Activated CD4-positive, alpha-beta T cell treated with anti-CD3 and anti-CD28 coated beads for 36 hours (primary cell): Measurements from ENCODE around the gene FAM110D. TPM values are rescaled to one million over a fixed set of nuclear protein-coding genes. Genes with fewer than 3 reads are reported as not detected.

Experiments used
- ATAC-seq: fragments of 200-7000 bp; cut with Tn5 transposase; one replicate; pipeline ENCODE4 v1.10.0; 2021; ENCODE audit warnings: mild to moderate bottlenecking, moderate library complexity
- CTCF ChIA-PET: fragments of 350-600 bp; sonication (Branson Sonifier 250); formaldehyde crosslinking; loops from one replicate; lab custom pipeline; 2021; ENCODE audit warnings: antibody characterized with exemption; lab: Charles Lee
- POLR2A ChIA-PET: fragments of 350-600 bp; sonication (Branson Sonifier 250); formaldehyde crosslinking; loops from one replicate; lab custom pipeline; 2021; ENCODE audit warnings: antibody characterized with exemption, inconsistent platforms; lab: Charles Lee
- DNase-seq: peaks from one replicate; pipeline ENCODE4 v3.0.0-alpha.2; 2020
- H3K27ac Mint-ChIP-seq: one replicate; pipeline ENCODE4 v1.8.0; 2021; ENCODE audit warnings: mixed read lengths
- H3K27me3 Mint-ChIP-seq: one replicate; pipeline ENCODE4 v1.8.0; 2021; ENCODE audit warnings: mixed read lengths
- H3K36me3 Mint-ChIP-seq: one replicate; pipeline ENCODE4 v1.8.0; 2021; ENCODE audit warnings: low read depth, mixed read lengths
- H3K4me1 Mint-ChIP-seq: one replicate; pipeline ENCODE4 v1.8.0; 2021; ENCODE audit warnings: mixed read lengths
- H3K4me3 Mint-ChIP-seq: one replicate; pipeline ENCODE4 v1.8.0; 2021; ENCODE audit warnings: mild to moderate bottlenecking, moderate library complexity, mixed read lengths
- H3K9me3 Mint-ChIP-seq: one replicate; pipeline ENCODE4 v1.8.0; 2021; ENCODE audit warnings: low read depth, mixed read lengths
- intact Hi-C, 2 experiments: fragments of 100-400 bp; cut with DNase I in 1 of 2; cut with micrococcal nuclease in 1 of 2; formaldehyde crosslinking; loops; one replicate each; pipeline versions ENCODE4 v1.14.2 to v1.15.1; 2022 to 2024; cut with DNase I, micrococcal nuclease
- total RNA-seq, 2 experiments: library from RNA; stranded (reverse); gene quantifications; one replicate each; pipeline ENCODE4 v1.2.3, GENCODE V29; 2021

FAM110D gene
- total RNA-seq, 2 experiments from 2014 or later = not detected

- peak; percentile 75 for DNase-seq
- no peaks in the 10 kb centered on the region for H3K9me3 Mint-ChIP-seq
- peak overlapping the region; percentile 50 for H3K4me3 Mint-ChIP-seq
- peaks cover 10% of the 10 kb centered on the region for H3K4me1 Mint-ChIP-seq
- peak; percentile 69 for ATAC-seq
- H3K36me3 Mint-ChIP-seq = no peaks in the 10 kb centered on the region
- intact Hi-C loops = loop anchor here (1.0 kb wide), 3 partner anchors 59 to 128 kb away; partner anchors contain the start of gene CEP85 (in 1 of the 2)
- POLR2A ChIA-PET = no interaction called here
- peaks cover 14% of the 10 kb centered on the region for H3K27me3 Mint-ChIP-seq
- no peak overlapping the region for H3K27ac Mint-ChIP-seq
- CTCF ChIA-PET = interaction anchor here (0.7 to 2.2 kb wide), 7 partner anchors 19 to 126 kb away, joined by 3 to 11 read pairs (median 3); no protein-coding TSS in a partner anchor
Observed at GRCh38 chr1:26164036-26164860, 5.4 kb downstream of the FAM110D start.

- peaks cover 14% of the 10 kb centered on the region for H3K27me3 Mint-ChIP-seq
- intact Hi-C loops = loop anchor here (1.0 to 5.0 kb wide), 4 partner anchors 60 to 129 kb away; partner anchors contain the start of gene CEP85 (in 1 of the 2)
- peak overlapping the region; percentile 50 for H3K4me3 Mint-ChIP-seq
- H3K4me1 Mint-ChIP-seq = peaks cover 10% of the 10 kb centered on the region
- ATAC-seq = no peak
- POLR2A ChIA-PET = no interaction called here
- CTCF ChIA-PET = interaction anchor here (0.6 to 1.7 kb wide), 8 partner anchors 20 to 157 kb away, joined by 3 to 6 read pairs (median 4); no protein-coding TSS in a partner anchor
- H3K9me3 Mint-ChIP-seq = no peaks in the 10 kb centered on the region
- DNase-seq = no peak
- no peaks in the 10 kb centered on the region for H3K36me3 Mint-ChIP-seq
- no peak overlapping the region for H3K27ac Mint-ChIP-seq
Observed at GRCh38 chr1:26164861-26165842, 6.3 kb downstream of the FAM110D start.

- H3K4me3 Mint-ChIP-seq = no peak overlapping the region
- ATAC-seq (no peak), DNase-seq (no peak)
- peaks cover 10% of the 10 kb centered on the region for H3K27me3 Mint-ChIP-seq
- ChIA-PET POLR2A (no interaction called here), CTCF (interaction anchor here (1.0 kb wide), 2 partner anchors 9 to 155 kb away, joined by 3 read pairs; no protein-coding TSS in a partner anchor)
- H3K27ac Mint-ChIP-seq = no peak overlapping the region
- H3K36me3 Mint-ChIP-seq = peaks cover 8% of the 10 kb centered on the region
- H3K9me3 Mint-ChIP-seq = no peaks in the 10 kb centered on the region
- intact Hi-C loops = loop anchor here in 1 of 2 experiments (5.0 kb wide), 1 partner anchor 129 kb away; no protein-coding TSS in a partner anchor
- H3K4me1 Mint-ChIP-seq = peaks cover 18% of the 10 kb centered on the region
Observed at GRCh38 chr1:26166719-26167281, 7.9 kb downstream of the FAM110D start.

- CTCF ChIA-PET = interaction anchor here (1.0 to 2.6 kb wide), 2 partner anchors 66 to 137 kb away, joined by 3 to 35 read pairs; partner anchors contain the start of gene CEP85
- peaks cover 14% of the 10 kb centered on the region for H3K4me1 Mint-ChIP-seq
- intact Hi-C loops = loop anchor here (1.0 to 5.0 kb wide), 8 partner anchors 57 to 264 kb away; partner anchors contain the start of genes CEP85 (in 2 of the 2), DHDDS (in 1 of the 2) and PDIK1L (in 1 of the 2)
- peaks cover 12% of the 10 kb centered on the region for H3K36me3 Mint-ChIP-seq
- POLR2A ChIA-PET = interaction anchor here (1.2 kb wide), 1 partner anchor 65 kb away, joined by 13 read pairs; the partner anchor contains the start of gene CEP85
- no peaks in the 10 kb centered on the region for H3K9me3 Mint-ChIP-seq
- DNase-seq (no peak), ATAC-seq (no peak)
- H3K4me3 Mint-ChIP-seq = peak within 1 kb of the TSS; percentile 95
- peaks cover 3% of the 10 kb centered on the region for H3K27me3 Mint-ChIP-seq
- peak within 1 kb of the TSS; percentile 88 for H3K27ac Mint-ChIP-seq
Observed at GRCh38 chr1:26168410-26169197, 9.7 kb downstream of the FAM110D start, which contains the start of gene C1orf232. Gene C1orf232 (minus strand): TSS chr1:26168963. CDS start chr1:26168499, 464 bp downstream.

- intact Hi-C loops = loop anchor here (1.0 to 5.0 kb wide), 8 partner anchors 58 to 263 kb away; partner anchors contain the start of genes CEP85 (in 2 of the 2), DHDDS (in 1 of the 2) and PDIK1L (in 1 of the 2)
Observed at GRCh38 chr1:26169198-26169554, 10.3 kb downstream of the FAM110D start.

GRCh38 chr1:26169669-26170471 lies 11.0 kb downstream of the FAM110D start, which contains the start of gene ZNF593:
Gene ZNF593 (plus strand): TSS chr1:26169908. CDS start chr1:26169984, 76 bp downstream.
- Mint-ChIP-seq H3K36me3 (peaks cover 12% of the 10 kb centered on the region), H3K4me3 (peak within 1 kb of the TSS; percentile 95), H3K4me1 (peaks cover 10% of the 10 kb centered on the region), H3K27me3 (no peaks in the 10 kb centered on the region), H3K9me3 (no peaks in the 10 kb centered on the region), H3K27ac (peak within 1 kb of the TSS; percentile 88)
- intact Hi-C loops = loop anchor here (1.0 to 5.0 kb wide), 8 partner anchors 59 to 262 kb away; partner anchors contain the start of genes CEP85 (in 2 of the 2), DHDDS (in 1 of the 2) and PDIK1L (in 1 of the 2)
- peak; percentile 96 for ATAC-seq
- CTCF ChIA-PET = interaction anchor here (0.5 to 2.6 kb wide), 41 partner anchors 9 to 1372 kb away, joined by 3 to 35 read pairs (median 4); partner anchors contain the start of genes CD52, CEP85, DHDDS and PAQR7
- peak; percentile 94 for DNase-seq
- POLR2A ChIA-PET = interaction anchor here (0.9 to 1.2 kb wide), 2 partner anchors 25 to 64 kb away, joined by 3 to 13 read pairs; partner anchors contain the start of gene CEP85

More at GRCh38 chr1:26169198-26169554, 10.3 kb downstream of the FAM110D start:
- H3K4me1 Mint-ChIP-seq = peaks cover 10% of the 10 kb centered on the region
- DNase-seq = no peak
- no peak overlapping the region for H3K27ac Mint-ChIP-seq
- H3K4me3 Mint-ChIP-seq = peak overlapping the region; percentile 95
- no peaks in the 10 kb centered on the region for H3K27me3 Mint-ChIP-seq
- H3K9me3 Mint-ChIP-seq = no peaks in the 10 kb centered on the region
- POLR2A ChIA-PET = interaction anchor here (0.9 to 1.2 kb wide), 2 partner anchors 24 to 65 kb away, joined by 3 to 13 read pairs; partner anchors contain the start of gene CEP85
- H3K36me3 Mint-ChIP-seq = peaks cover 12% of the 10 kb centered on the region
- ATAC-seq = no peak
- CTCF ChIA-PET = interaction anchor here (0.6 to 2.6 kb wide), 26 partner anchors 8 to 305 kb away, joined by 3 to 35 read pairs (median 4); partner anchors contain the start of genes CD52, CEP85 and PAQR7

- Mint-ChIP-seq H3K36me3 (peaks cover 12% of the 10 kb centered on the region), H3K4me1 (peaks cover 10% of the 10 kb centered on the region), H3K9me3 (no peaks in the 10 kb centered on the region), H3K4me3 (peak overlapping the region; percentile 95), H3K27me3 (no peaks in the 10 kb centered on the region), H3K27ac (peak overlapping the region; percentile 88)
- DNase-seq (no peak), ATAC-seq (no peak)
- ChIA-PET CTCF (interaction anchor here (0.7 to 2.6 kb wide), 21 partner anchors 10 to 294 kb away, joined by 3 to 35 read pairs (median 5); partner anchors contain the start of genes CD52, CEP85, DHDDS and PAQR7), POLR2A (no interaction called here)
- intact Hi-C loops = no loop called here
Observed at GRCh38 chr1:26170472-26170821, 11.6 kb downstream of the FAM110D start.

GRCh38 chr1:26171084-26172072 lies 12.5 kb downstream of the FAM110D start, which contains the start of gene ZNF593OS:
Gene ZNF593OS (minus strand): TSS chr1:26171832. CDS start chr1:26171661, 171 bp downstream.
- Mint-ChIP-seq H3K9me3 (no peaks in the 10 kb centered on the region), H3K27ac (no peak within 1 kb of the TSS), H3K27me3 (no peaks in the 10 kb centered on the region), H3K4me3 (peak within 1 kb of the TSS; percentile 95), H3K4me1 (peaks cover 8% of the 10 kb centered on the region), H3K36me3 (peaks cover 12% of the 10 kb centered on the region)
- ChIA-PET POLR2A (no interaction called here), CTCF (interaction anchor here (0.6 to 2.0 kb wide), 7 partner anchors 9 to 435 kb away, joined by 3 to 4 read pairs (median 4); partner anchors contain the start of gene CEP85)
- no peak for DNase-seq
- intact Hi-C loops = no loop called here
- ATAC-seq = no peak
